GM10847 (cell line): Measurements from ENCODE around the gene WWOX.

Source experiments
- POLR2A ChIP-seq: IDR thresholded peaks from 2 replicates; pipeline ENCODE4 v1.6.1; 2011; ENCODE audit not compliant: insufficient read length; ENCODE audit errors: extremely low read depth

WWOX gene

DNA sequence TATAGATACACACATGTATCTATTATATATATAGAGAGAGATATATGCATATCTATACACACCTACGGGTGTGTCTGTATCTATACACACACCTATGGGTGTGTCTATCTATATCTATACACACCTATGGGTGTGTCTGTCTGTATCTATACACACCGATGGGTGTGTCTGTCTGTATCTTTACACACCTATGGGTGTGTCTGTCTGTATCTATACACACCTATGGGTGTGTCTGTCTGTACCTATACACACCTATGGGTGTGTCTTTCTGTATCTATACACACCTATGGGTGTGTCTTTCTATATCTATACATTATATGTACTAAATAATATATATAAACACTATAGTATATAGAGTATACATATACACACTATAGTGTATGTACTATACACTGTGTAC lies 762.6 kb downstream of the WWOX start:
- no peak for TF ChIP-seq POLR2A

DNA sequence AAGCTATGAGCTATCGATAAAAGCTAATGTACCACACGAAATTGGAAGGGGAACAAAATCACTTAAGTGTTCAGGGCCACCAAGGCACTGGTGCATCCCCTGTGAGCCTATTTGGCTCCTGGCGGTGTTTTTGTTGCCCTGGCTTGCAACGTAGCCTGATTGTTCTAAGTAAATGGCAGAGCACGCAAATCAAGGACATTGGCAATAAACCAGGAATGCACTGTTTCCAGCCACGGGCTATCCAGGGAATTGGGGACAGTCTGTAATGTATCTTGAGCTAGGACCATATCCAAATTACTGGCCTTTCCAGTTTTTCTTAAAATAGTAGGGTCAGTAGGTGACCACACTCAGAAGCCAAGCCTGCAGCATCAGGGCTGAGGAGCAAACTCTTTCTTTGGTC lies 767.1 kb downstream of the WWOX start:
- TF ChIP-seq POLR2A, result no peak

DNA sequence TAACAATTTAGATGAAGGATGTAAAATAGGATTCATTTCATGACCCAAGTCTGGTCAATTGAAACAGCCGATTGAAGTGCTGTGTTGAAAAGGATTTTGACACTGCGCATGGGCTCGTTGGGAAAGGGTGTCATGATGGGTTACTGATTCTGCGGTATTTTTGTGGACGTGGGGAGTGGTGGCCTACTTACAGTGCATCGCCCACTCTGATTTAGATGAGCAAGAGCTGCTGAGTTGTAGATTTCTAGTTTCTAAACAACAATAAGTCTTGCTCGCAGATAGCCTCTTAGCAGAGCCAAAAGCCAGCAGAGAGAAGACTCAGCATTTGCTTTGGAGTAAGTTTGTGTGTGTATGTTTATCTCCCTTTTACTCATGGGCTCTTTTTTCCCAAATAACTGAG lies 770.0 kb downstream of the WWOX start:
- no peak for TF ChIP-seq POLR2A

DNA sequence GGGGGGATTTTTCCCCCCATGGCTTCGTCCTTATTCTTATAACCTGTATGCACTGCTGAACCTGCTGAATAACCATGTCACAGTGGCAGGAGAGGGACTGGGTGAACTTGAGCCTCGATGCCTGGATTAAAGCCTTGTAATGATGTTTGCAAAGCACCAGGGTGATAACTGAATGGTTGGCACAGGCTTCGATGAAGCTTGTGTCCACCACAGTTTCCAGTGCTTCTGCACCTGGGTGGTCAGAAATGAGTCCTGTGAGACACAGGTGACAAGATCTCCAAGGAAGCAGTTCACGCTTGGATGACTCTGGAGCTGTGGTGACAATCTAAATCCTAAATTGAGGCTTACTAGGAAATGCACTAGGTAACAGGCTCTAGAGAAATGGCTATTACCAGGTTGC lies 771.8 kb downstream of the WWOX start:
- TF ChIP-seq POLR2A, result no peak

DNA sequence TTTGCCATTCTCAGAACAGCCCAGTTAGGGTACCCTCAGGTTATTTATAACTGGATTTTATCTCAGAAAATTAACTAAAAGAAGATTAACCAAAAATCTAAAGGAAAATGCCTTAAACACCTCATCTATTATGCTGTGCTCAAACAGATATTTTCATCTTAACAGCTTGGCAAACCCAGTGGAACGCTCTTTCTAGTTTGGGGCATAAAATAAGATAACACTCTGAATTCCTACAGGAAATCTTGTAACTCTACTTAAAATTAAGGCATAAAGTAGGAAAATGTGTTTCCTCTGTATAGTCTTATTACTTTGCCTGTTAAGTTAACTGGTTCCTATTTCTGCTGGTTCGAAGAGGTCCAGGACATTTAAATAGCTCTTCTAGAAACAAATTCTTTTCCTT lies 777.2 kb downstream of the WWOX start:
- no peak for TF ChIP-seq POLR2A

DNA sequence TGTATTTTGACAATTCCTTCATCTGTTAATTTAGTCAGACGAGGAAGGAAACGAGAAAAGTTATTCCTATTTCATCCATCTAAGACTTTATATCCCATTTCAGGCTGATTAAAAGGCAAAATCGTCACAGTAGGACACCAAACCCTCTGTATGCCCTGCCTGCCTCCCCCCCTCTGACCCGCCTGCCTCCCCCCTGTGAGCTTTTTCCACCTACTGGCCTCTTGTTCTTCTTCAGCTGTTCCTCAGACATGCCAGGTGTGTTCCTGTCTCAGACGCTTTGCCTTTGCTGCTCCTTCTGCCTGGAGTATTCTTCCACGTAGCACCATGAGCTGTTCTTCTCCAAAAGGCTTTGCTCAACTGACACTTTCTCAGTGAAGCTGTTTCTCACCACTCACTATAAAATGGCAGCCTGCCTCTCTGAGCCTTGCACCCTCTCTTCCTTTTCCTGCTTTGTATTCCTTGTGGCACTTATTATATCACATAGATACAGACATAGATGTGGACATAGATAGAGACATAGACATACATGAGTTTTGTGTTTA lies 777.7 kb downstream of the WWOX start:
- TF ChIP-seq POLR2A, result no peak

DNA sequence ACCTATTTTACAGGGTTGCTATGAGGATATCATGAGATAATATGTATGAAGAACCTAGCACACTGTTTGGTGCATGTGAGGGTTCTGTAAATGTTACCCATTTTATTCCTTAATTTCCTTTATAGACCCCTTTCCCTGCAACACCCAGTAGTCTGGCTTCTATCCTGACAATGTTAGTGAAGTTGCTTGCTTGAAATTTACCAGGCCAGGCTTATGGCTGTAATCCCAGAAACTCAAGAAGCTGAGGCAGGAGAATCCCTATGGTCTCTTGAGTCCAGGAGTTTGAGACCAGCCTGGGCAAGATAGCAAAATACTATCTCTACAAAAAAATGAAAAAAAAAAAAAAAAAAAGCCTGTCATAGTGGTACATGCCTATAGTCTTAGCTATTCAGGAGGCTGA lies 779.1 kb downstream of the WWOX start:
- TF ChIP-seq POLR2A, result no peak

DNA sequence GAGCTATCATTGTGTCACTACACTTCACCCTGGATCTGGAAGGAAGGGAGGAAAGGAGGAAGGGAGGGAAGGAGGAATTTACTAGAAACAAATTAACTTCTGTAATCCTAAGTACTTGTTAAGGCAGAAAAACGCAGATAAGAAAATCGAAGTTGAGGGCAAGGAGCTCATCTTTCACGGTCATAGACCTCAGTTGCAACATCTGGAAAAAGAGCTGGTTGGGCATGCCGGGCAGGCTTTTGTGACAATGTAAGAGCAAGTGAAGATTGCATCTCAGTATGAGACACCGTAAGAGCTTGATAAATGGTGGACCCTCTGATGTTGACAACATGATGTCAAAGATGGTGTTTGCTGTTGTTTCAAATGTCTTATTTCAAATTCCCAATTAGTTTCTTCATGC lies 779.6 kb downstream of the WWOX start:
- TF ChIP-seq POLR2A, result no peak

DNA sequence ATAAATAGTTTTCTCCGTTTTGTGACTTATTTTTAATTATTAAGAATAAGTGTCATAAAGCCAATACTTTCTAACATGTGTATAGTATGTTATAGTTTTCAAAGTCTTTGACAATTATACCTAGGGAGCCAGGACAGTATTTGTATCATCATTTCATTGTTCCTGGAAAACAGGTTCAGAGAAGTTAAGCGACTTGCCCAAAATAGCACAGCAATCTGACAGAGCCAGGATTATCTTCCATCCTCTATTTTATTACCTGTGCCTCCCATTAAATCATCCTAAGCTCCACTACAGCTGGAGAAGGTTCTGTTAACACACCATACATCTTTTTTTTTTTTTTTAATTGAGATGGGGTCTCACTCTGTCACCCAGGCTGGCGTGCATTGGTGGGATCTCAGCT lies 782.7 kb downstream of the WWOX start:
- TF ChIP-seq POLR2A, result no peak

DNA sequence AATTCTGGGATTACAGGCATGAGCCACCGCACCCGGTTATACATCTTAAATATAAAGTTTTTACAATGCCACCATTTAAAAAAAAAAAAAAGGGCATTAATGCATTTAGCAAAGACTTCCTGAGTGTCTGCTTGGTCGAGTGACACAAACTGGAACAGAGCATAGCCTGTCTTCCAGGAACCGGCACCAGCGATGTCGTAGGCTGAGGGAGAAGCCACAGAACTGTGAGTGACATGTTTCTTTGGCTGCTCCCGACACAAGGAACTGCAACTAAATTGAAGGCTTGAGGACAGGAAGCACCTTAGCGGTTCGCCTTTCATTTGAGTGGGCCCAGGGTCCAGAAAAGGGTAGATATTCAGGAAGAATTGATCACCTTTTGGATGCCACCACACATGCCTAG lies 783.3 kb downstream of the WWOX start:
- no peak for TF ChIP-seq POLR2A

DNA sequence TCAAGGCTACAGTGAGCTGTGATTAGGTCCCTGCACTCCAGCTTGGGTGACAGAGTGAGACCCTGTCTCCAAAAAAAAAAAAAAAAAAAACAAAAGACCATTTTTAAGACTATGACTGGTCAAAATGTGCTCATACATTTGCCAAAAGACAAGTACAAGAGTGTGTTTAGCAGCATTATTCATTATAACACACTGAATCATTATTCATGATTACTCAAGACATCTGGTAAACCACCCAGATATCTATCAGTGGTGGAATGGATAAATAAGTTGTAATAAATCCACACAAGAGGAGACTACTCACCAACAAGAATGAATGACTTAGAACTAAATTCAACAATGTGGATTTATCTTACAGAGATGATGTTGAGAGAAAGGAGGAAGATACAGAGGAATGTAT lies 784.8 kb downstream of the WWOX start:
- TF ChIP-seq POLR2A, result no peak

DNA sequence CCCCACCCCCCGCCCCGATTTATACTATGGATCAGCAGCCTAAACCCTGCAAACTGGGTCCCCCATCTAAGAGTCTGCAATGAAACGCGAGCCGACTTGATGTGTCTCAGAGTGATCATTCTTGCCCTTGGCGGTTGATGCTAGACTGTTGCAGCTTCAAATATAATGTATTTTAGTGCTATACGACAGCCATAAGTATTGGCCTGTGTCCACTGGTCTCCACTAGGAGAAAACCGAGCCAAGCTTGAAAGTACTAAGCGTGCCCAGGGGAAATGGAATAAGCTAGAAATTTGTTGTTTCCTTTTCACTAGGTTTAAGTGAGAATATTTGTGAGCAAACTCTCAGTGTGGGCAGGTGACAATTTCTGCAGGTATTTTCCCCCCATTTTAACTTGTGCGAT lies 789.9 kb downstream of the WWOX start:
- no peak for TF ChIP-seq POLR2A

DNA sequence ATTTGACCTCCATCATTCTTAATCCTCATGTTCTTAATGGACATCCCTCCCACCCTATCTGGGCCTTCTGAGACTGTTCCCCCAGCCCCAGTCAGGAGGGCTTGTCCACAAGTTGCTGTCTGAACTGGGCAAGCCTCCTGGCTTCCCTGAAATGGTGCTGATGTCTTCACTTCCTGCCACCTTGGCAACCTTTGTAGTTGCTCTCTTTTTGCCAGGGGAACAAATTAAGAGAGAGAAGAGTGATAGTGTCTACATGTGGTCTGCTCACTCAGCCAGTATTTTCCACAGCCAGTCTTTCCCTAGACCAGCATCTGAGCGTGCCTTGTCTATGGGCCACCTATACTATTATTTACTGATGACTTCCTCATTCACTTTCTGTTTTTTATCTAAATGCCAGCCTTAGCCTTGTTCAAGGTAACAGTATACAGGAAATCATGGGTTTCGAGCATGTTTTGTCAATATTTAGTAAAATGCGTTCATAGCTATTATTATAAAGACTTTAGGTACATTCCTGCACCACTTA lies 791.0 kb downstream of the WWOX start:
- TF ChIP-seq POLR2A, result no peak

DNA sequence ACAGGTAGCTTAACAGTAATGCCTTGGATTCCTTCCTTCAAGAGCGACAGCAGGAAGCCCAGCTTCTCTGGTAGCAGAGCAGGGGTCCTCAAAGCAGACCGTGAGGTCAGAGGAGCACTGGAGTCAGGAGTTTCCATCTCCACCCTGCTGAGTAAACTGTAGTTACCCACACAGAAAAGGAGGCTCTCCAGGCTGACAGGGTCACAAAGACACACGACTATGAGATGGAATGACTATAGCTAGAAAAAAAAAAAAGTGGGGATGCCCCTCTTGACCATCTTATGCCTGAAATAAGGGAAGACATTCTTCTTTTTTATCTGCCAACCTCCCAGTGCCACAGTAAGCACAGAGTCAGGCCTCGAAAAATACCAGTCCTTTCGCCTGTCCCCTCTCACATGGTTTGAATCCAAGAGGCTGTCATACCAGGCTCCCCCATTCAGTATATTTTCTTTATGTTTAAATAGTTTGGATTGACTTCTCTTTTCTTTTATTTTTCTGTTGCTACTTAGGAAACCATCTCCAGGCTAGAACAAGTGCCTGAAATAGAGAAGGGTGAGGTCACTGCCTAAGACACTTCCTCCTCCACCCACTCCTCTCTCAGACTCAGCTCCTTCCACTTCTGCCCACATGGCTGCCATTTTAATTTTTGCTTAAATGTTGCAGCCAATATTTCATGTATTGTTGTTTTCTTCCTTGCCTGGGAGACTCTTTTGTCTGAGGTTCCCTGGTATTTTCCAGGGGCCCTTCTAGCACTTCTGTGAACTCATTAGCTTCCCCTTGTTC lies 793.7 kb downstream of the WWOX start:
- no peak for TF ChIP-seq POLR2A

DNA sequence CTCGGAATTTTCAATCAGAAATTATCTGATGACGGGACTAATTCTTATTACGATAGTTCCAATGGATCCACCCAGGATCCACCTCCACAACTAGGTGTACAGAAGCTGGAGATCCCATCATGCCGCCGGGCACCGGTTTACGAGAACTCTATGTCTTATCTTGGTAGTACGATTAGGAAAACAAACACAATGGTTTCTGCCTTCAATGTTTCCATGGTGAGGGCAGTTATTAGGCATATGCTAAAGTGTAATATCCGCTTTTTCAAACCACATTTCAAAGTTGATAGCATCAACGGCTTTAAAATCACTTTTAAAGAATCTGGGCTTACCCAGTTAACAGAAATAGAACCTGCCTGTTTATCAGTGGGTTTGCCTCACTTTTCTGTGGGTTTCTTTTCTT lies 795.4 kb downstream of the WWOX start:
- no peak for TF ChIP-seq POLR2A

DNA sequence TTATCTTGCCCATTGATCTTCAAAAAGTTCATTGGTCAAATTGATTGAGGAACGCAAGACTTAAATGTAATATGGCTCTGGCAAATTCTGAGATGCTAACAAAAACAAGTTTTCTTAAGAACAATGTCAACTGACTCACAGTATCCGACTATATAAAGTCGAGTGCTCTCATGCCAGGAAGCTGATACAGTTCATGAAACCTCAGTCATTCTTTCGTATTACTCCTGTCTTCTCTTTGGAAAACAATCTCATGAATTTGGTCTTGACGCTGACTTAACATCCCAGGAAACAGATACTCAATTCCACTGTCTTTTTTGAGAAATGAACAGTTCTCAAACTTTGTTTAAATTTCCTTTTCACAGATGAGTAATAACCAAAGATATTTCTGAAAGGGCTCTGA lies 796.2 kb downstream of the WWOX start:
- no peak for TF ChIP-seq POLR2A

DNA sequence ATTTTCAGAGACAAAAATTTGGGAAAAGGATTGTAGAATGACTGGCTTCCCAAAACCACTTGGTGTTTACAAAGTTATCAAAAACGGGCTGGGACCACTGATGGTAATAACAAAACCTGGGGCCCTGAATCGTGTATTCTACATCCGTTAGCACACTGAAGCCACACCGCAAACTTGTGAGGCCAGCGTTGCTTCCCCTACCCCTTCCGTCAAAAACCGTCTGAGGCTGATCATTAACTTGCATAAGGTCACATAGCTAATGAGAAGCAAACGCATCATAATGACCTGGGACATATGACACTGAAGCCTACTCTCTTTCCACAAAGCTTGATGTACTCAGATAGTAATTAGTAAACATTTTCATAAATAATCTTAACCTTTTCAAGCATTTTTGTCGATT lies 796.8 kb downstream of the WWOX start:
- TF ChIP-seq POLR2A, result no peak
